Spleen (tissue), 11 donors: ENCODE measurements around the gene FAM204A. TPM values are rescaled to one million over a fixed set of nuclear protein-coding genes. Genes with fewer than 3 reads are reported as not detected.

ENCODE experiments used
- DNase-seq: peaks from one replicate; pipeline ENCODE4 v3.0.0-alpha.2; 2020
- H3K27ac ChIP-seq, 8 donors: fragments of 200-600 bp; sonication (generic) in 7 of 8; 1 replicate in 4 of 8; 2 replicates in 4 of 8; pipeline versions ENCODE4 v1.5.0 to v1.8.0; 2016 to 2021; ENCODE audit warnings: inconsistent platforms in 4 of 8, mild to moderate bottlenecking in 4 of 8, moderate library complexity in 1 of 8
- H3K27me3 ChIP-seq, 7 donors: fragments of 200-600 bp; sonication (generic) in 6 of 7; replicated peaks in 1 of 7; 1 replicate in 4 of 7; 2 replicates in 3 of 7; pipeline versions ENCODE4 v1.5.0 to v1.8.0; 2016 to 2021; ENCODE audit warnings: inconsistent platforms in 3 of 7, mild to moderate bottlenecking in 1 of 7
- H3K36me3 ChIP-seq, 6 donors: fragments of 200-600 bp; sonication (generic) in 5 of 6; 1 replicate in 4 of 6; 2 replicates in 2 of 6; pipeline versions ENCODE4 v1.5.0 to v1.8.0; 2016 to 2021; ENCODE audit warnings: inconsistent platforms in 2 of 6
- H3K4me1 ChIP-seq, 6 donors: fragments of 200-600 bp; sonication (generic) in 5 of 6; 1 replicate in 3 of 6; 2 replicates in 3 of 6; pipeline versions ENCODE4 v1.5.0 to v1.8.0; 2016 to 2021; ENCODE audit warnings: inconsistent platforms in 3 of 6
- H3K4me3 ChIP-seq, 8 donors: fragments of 200-600 bp; sonication (generic) in 7 of 8; 1 replicate in 4 of 8; 2 replicates in 4 of 8; pipeline versions ENCODE4 v1.5.0 to v1.8.0; 2016 to 2021; ENCODE audit warnings: inconsistent platforms in 4 of 8, mild to moderate bottlenecking in 4 of 8, moderate library complexity in 2 of 8
- H3K9me3 ChIP-seq, 8 donors: fragments of 200-600 bp; sonication (generic) in 7 of 8; 1 replicate in 4 of 8; 2 replicates in 4 of 8; pipeline versions ENCODE4 v1.5.0 to v1.8.0; 2016 to 2021; ENCODE audit warnings: inconsistent platforms in 4 of 8
- POLR2A ChIP-seq, 3 donors: fragments of 450-650 bp; IDR thresholded peaks; one replicate each; pipeline ENCODE4 v1.5.1; 2017; ENCODE audit warnings: antibody characterized with exemption in 3 of 3, mild to moderate bottlenecking in 1 of 3
- POLR2AphosphoS5 ChIP-seq, 3 donors: sonication (generic); formaldehyde crosslinking; IDR thresholded peaks; one replicate each; pipeline ENCODE4 v1.5.1; 2017; ENCODE audit warnings: antibody characterized with exemption in 3 of 3
- WGBS, 5 donors: extraction: QIAGEN DNeasy Blood & Tissue Kit in 3 of 5; methylation state at CpG; one replicate each; pipeline versions ENCODE4 v1.1.5 to v1.1.7; 2013 to 2018; 5-methylcytosine and 5-hydroxymethylcytosine counted together
- intact Hi-C: fragments of 100-400 bp; cut with DNase I; formaldehyde crosslinking; loops from one replicate; pipeline ENCODE4 v1.15.0; 2023; ENCODE audit warnings: low total_unique reads
- polyA plus RNA-seq, 3 donors: library from polyadenylated mRNA; stranded (reverse); fragments of 200-250 nt; gene quantifications; one replicate each; pipeline ENCODE4 v1.2.1, GENCODE V29; 2013
- total RNA-seq, 7 donors: library from RNA; depleted of rRNA in 3 of 7; stranded (reverse); fragments of >200 nt in 3 of 7; fragmentation: NEBNext Ultra II Directional in 4 of 7; extraction: Animal tissue kit (Norgen Biotek cat#: 25700) in 4 of 7; gene quantifications; one replicate each; pipeline versions ENCODE4 v1.1.0 to v1.2.1, GENCODE V29; 2016 to 2021
- TF ChIP-seq, protein P1 (sequence below), 11 experiments: fragments of 200-600 bp in 7 of 11; fragments of 450-650 bp in 4 of 11; sonication (generic) in 4 of 11; IDR thresholded peaks in 8 of 11; conservative IDR thresholded peaks in 3 of 11; 1 replicate in 7 of 11; 2 replicates in 4 of 11; pipeline versions ENCODE4 v1.4.0 to v1.8.0; 2016 to 2021; ENCODE audit warnings: antibody characterized with exemption in 11 of 11, inconsistent platforms in 4 of 11, mild to moderate bottlenecking in 1 of 11
- donor health status: healthy with polysubstance abuse.
- donor health status: DM: no; HTN: no; CAD: no; lungs with moderate emphysema.
- donor health status: DM: no; HTN: no; CAD: no.
- donor health status: Bipolar disorder and iron deficiency.
- donor health status: healthy.
- donor health status: DM: no; HTN: no; CAD: no.
- donor health status: DM: yes; HTN: yes; CAD: no.

Gene FAM204A
- total and polyA plus RNA-seq, 10 donors: 39.5 to 78.2 (median 54.2) TPM

DNA sequence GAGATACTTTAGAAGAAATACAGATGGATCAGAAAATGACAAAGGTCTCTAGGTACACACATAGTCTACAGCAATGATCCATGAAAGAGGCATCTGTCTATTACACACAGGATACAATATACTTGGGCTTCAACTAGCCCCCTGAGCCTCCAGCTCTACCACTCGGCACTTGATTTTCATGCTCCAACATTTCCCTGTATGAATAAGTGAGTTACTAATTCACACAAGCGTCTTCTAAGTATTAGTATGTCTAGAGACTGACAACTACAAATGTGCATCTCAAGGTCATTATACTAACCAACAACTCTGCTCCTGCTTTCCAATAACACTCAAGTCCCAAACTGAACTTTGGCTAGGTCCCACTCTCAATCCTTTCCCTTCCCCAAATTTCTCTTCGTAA is 8.3 kb downstream of the FAM204A start:
- DNase-seq: no peak
- Histone ChIP-seq H3K36me3 (peaks cover 0 to 93% (median 56%) of the 10 kb centered on the region in 6 donors), H3K4me1 (peaks cover 0 to 36% (median 12%) of the 10 kb centered on the region in 6 donors), H3K27me3 (no peaks in the 10 kb centered on the region), H3K4me3 (no peak overlapping the region), H3K9me3 (no peaks in the 10 kb centered on the region), H3K27ac (no peak overlapping the region)
- TF ChIP-seq POLR2A (IDR thresholded peaks at IDR 0.05): no peak
- TF ChIP-seq POLR2AphosphoS5 (IDR thresholded peaks at IDR 0.05): no peak
- TF ChIP-seq, protein P1, sequence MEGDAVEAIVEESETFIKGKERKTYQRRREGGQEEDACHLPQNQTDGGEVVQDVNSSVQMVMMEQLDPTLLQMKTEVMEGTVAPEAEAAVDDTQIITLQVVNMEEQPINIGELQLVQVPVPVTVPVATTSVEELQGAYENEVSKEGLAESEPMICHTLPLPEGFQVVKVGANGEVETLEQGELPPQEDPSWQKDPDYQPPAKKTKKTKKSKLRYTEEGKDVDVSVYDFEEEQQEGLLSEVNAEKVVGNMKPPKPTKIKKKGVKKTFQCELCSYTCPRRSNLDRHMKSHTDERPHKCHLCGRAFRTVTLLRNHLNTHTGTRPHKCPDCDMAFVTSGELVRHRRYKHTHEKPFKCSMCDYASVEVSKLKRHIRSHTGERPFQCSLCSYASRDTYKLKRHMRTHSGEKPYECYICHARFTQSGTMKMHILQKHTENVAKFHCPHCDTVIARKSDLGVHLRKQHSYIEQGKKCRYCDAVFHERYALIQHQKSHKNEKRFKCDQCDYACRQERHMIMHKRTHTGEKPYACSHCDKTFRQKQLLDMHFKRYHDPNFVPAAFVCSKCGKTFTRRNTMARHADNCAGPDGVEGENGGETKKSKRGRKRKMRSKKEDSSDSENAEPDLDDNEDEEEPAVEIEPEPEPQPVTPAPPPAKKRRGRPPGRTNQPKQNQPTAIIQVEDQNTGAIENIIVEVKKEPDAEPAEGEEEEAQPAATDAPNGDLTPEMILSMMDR (IDR thresholded peaks at IDR 0.05 in 8 of 11, conservative IDR thresholded peaks at IDR 0.05 in 3 of 11): no peak
- 88 to 97% (median 92%) methylated on average over 3 of the region's 3 CpGs for WGBS, 5 donors
- intact Hi-C loops: no loop called here

DNA sequence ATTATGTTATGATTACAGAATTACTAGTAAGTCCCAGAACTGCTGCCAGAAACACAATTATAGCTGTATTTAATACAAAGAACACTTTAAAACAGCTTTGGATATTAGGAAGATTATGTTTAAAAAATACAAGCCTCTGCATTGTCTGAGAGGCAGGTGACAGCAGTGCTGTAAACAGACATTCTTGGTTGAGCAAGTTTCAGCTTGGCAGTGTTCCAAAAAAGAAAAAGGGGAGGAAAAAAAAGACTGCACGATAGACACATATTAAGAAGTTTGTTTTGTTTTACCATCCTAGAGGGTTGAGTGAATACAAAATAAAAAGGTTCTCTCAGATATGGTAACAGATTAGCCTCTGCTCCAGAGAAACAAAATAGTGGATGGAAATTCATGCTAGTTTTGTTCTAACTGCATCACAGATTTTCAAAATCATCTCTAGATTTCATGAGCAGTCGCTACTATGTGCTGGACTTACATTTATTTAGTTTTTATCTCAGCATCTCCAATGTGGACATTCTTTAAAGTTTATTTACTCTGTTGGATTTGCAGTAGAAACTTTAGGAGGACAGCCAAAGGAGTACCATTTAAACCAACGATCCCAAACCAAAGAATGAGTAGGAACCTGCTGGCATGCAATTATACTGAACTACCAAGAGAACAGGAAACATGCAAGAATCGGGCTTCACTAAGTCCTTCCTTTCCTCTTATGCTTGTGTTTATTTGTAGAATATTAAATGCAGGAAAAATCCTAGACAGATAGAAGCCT is 9.0 kb downstream of the FAM204A start:
- no peaks in the 10 kb centered on the region for H3K9me3 ChIP-seq
- no peak overlapping the region for H3K27ac ChIP-seq
- no peak for TF ChIP-seq POLR2AphosphoS5 (IDR thresholded peaks at IDR 0.05)
- TF ChIP-seq, protein P1 (IDR thresholded peaks at IDR 0.05 in 8 of 11, conservative IDR thresholded peaks at IDR 0.05 in 3 of 11): no peak
- TF ChIP-seq POLR2A (IDR thresholded peaks at IDR 0.05): no peak
- peaks cover 0 to 29% (median 5%) of the 10 kb centered on the region in 6 donors for H3K4me1 ChIP-seq
- H3K27me3 ChIP-seq: no peaks in the 10 kb centered on the region
- WGBS, 5 donors: 54 to 67% (median 60%) methylated on average over 4 of the region's 4 CpGs
- DNase-seq: no peak
- H3K4me3 ChIP-seq: no peak overlapping the region
- intact Hi-C loops: no loop called here
- H3K36me3 ChIP-seq: peaks cover 0 to 96% (median 63%) of the 10 kb centered on the region in 6 donors

GRCh38 chr10:118332236-118332635 is 9.9 kb downstream of the FAM204A start:
- TF ChIP-seq, protein P1 (IDR thresholded peaks at IDR 0.05 in 8 of 11, conservative IDR thresholded peaks at IDR 0.05 in 3 of 11): no peak
- no peak for TF ChIP-seq POLR2A (IDR thresholded peaks at IDR 0.05)
- no peak for TF ChIP-seq POLR2AphosphoS5 (IDR thresholded peaks at IDR 0.05)
- DNase-seq: no peak
- intact Hi-C loops: no loop called here
- Histone ChIP-seq H3K27me3 (no peaks in the 10 kb centered on the region), H3K4me1 (peaks cover 0 to 20% (median 4%) of the 10 kb centered on the region in 6 donors), H3K9me3 (no peaks in the 10 kb centered on the region), H3K27ac (no peak overlapping the region), H3K4me3 (no peak overlapping the region), H3K36me3 (peaks cover 0 to 99% (median 70%) of the 10 kb centered on the region in 6 donors)
- WGBS, 5 donors: 68 to 96% (median 89%) methylated on average over 1 of the region's 1 CpG

DNA sequence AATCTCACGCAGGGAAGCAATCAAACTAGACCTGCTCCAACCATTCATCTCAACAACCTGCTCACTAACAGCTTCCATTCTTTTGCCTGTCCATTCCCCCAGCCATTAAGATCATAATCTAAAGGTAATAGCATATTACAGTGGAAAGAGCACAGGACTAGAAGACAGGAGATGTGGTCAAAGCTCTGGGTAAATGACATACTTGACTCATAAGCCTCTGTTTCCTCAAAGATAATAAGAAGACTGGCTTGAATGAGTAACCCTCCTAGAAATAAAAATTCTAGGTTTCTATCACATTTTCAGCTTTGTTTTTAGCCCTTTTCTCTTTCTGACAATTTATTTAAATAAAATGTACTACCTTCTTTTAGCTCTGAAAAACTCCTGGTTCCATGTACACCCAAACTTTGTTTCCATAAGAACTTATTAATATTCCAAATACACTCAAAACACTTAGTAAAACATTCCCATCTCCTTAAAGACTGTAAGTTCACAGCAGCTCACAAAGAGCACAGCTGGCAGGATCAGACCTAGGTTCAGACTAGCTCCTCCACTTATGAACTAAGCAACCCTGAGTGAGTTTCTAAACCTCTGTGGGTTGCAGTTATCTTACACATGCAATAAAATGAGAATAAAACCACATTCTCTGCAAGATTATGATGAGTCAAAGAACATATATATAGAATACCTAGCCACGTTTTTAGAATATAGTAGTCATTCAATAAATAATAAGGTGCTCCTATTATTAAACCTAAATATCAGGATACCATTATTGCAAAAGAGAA is 11.6 kb downstream of the FAM204A start:
- no peak for DNase-seq
- WGBS, 5 donors: 84 to 94% (median 91%) methylated on average over 2 of the region's 2 CpGs
- Histone ChIP-seq H3K9me3 (no peaks in the 10 kb centered on the region), H3K36me3 (peaks cover 0 to 100% (median 80%) of the 10 kb centered on the region in 6 donors), H3K4me3 (no peak overlapping the region), H3K4me1 (peaks cover 0 to 13% (median 4%) of the 10 kb centered on the region in 6 donors), H3K27me3 (no peaks in the 10 kb centered on the region), H3K27ac (no peak overlapping the region)
- TF ChIP-seq POLR2AphosphoS5 (IDR thresholded peaks at IDR 0.05) (no peak), POLR2A (IDR thresholded peaks at IDR 0.05) (no peak)
- TF ChIP-seq, protein P1 (IDR thresholded peaks at IDR 0.05 in 8 of 11, conservative IDR thresholded peaks at IDR 0.05 in 3 of 11): no peak
- intact Hi-C loops: no loop called here
